H9 (cell line): ENCODE data around the gene HCN1. TPM values are rescaled to one million over a fixed set of nuclear protein-coding genes. Genes with fewer than 3 reads are reported as not detected.

Experiments used
- DNase-seq: peaks from one replicate; pipeline ENCODE4 v3.0.0-alpha.2; 2017
- H2AFZ ChIP-seq: one replicate; pipeline ENCODE4 v1.6.1; 2013; ENCODE audit warnings: mild to moderate bottlenecking, low read length, control low read depth, moderate library complexity
- H2AK5ac ChIP-seq: 2 replicates; pipeline ENCODE4 v1.6.1; 2013; ENCODE audit warnings: low read length, control low read depth, mixed read lengths; ENCODE audit not compliant: insufficient read length
- H2BK120ac ChIP-seq: one replicate; pipeline ENCODE4 v1.6.1; 2013; ENCODE audit warnings: low read depth, mild to moderate bottlenecking, low read length, control low read depth, inconsistent platforms; ENCODE audit not compliant: poor library complexity, severe bottlenecking
- H2BK12ac ChIP-seq: 2 replicates; pipeline ENCODE4 v1.6.1; 2013; ENCODE audit warnings: low read length, control low read depth, mixed read lengths, low read depth; ENCODE audit not compliant: insufficient read length
- H2BK15ac ChIP-seq: 2 replicates; pipeline ENCODE4 v1.6.1; 2013; ENCODE audit warnings: low read depth, low read length, control low read depth
- H2BK20ac ChIP-seq: one replicate; pipeline ENCODE4 v1.6.1; 2013; ENCODE audit warnings: low read depth, mild to moderate bottlenecking, low read length, control low read depth, inconsistent platforms; ENCODE audit not compliant: poor library complexity, severe bottlenecking
- H2BK5ac ChIP-seq: 2 replicates; pipeline ENCODE4 v1.6.1; 2013; ENCODE audit warnings: low read length, control low read depth, mixed read lengths; ENCODE audit not compliant: insufficient read length
- H3K14ac ChIP-seq: 2 replicates; pipeline ENCODE4 v1.6.1; 2013; ENCODE audit warnings: low read length, control low read depth; ENCODE audit not compliant: insufficient read depth
- H3K18ac ChIP-seq: 2 replicates; pipeline ENCODE4 v1.6.1; 2013; ENCODE audit warnings: low read depth, mild to moderate bottlenecking, mixed read lengths, low read length, control low read depth; ENCODE audit not compliant: insufficient read length
- H3K23ac ChIP-seq: 2 replicates; pipeline ENCODE4 v1.6.1; 2013; ENCODE audit warnings: low read length, control low read depth, mixed read lengths, low read depth; ENCODE audit not compliant: insufficient read length
- H3K23me2 ChIP-seq: 2 replicates; pipeline ENCODE4 v1.6.1; 2013; ENCODE audit warnings: low read depth, mild to moderate bottlenecking, mixed read lengths, low read length, control low read depth; ENCODE audit not compliant: insufficient read length, poor library complexity, severe bottlenecking
- H3K27ac ChIP-seq: 2 replicates; pipeline ENCODE4 v1.5.1; 2013; ENCODE audit warnings: low read length, control low read depth, mixed read lengths, low read depth; ENCODE audit not compliant: insufficient read length
- H3K27me3 ChIP-seq: 2 replicates; pipeline ENCODE4 v1.6.1; 2013; ENCODE audit warnings: low read length, control low read depth, inconsistent platforms; ENCODE audit not compliant: insufficient read depth
- H3K4ac ChIP-seq: 2 replicates; pipeline ENCODE4 v1.6.1; 2013; ENCODE audit warnings: low read depth, mild to moderate bottlenecking, control low read depth, inconsistent platforms, low read length, moderate library complexity
- H3K4me1 ChIP-seq: 2 replicates; pipeline ENCODE4 v1.6.1; 2013; ENCODE audit warnings: low read length, control low read depth, inconsistent platforms; ENCODE audit not compliant: insufficient read depth
- H3K4me2 ChIP-seq: 2 replicates; pipeline ENCODE4 v1.6.1; 2013; ENCODE audit warnings: low read length, control low read depth, mixed read lengths; ENCODE audit not compliant: insufficient read length, insufficient read depth
- H3K56ac ChIP-seq: 2 replicates; pipeline ENCODE4 v1.6.1; 2013; ENCODE audit warnings: low read depth, mild to moderate bottlenecking, mixed read lengths, low read length, control low read depth; ENCODE audit not compliant: insufficient read length
- H3K79me1 ChIP-seq: 2 replicates; pipeline ENCODE4 v1.6.1; 2013; ENCODE audit warnings: low read depth, mild to moderate bottlenecking, moderate library complexity, low read length, control low read depth, inconsistent platforms; ENCODE audit not compliant: insufficient read depth, poor library complexity, severe bottlenecking
- H3K79me2 ChIP-seq: 2 replicates; pipeline ENCODE4 v1.6.1; 2013; ENCODE audit warnings: low read length, control low read depth, inconsistent platforms; ENCODE audit not compliant: insufficient read depth
- H3K9ac ChIP-seq: 2 replicates; pipeline ENCODE4 v1.6.1; 2013; ENCODE audit warnings: low read length, control low read depth, mixed read lengths; ENCODE audit not compliant: insufficient read length; ENCODE audit errors: extremely low read depth
- H3K9me3 ChIP-seq: one replicate; pipeline ENCODE4 v1.6.1; 2013; ENCODE audit warnings: low read depth, low read length, inconsistent platforms; ENCODE audit not compliant: control insufficient read depth
- H3T11ph ChIP-seq: one replicate; pipeline ENCODE4 v1.6.1; 2013; ENCODE audit warnings: mild to moderate bottlenecking, low read length, control low read depth, inconsistent platforms
- H4K20me1 ChIP-seq: one replicate; pipeline ENCODE4 v1.6.1; 2013; ENCODE audit not compliant: control insufficient read depth, insufficient read length, insufficient read depth
- H4K5ac ChIP-seq: 2 replicates; pipeline ENCODE4 v1.6.1; 2013; ENCODE audit warnings: low read depth, mild to moderate bottlenecking, mixed read lengths, low read length, control low read depth; ENCODE audit not compliant: insufficient read length
- H4K8ac ChIP-seq: replicated peaks from 2 replicates; pipeline ENCODE4 v1.6.1; 2013; ENCODE audit warnings: low read length, control low read depth, mixed read lengths, low read depth; ENCODE audit not compliant: insufficient read length
- H4K91ac ChIP-seq: 2 replicates; pipeline ENCODE4 v1.6.1; 2013; ENCODE audit warnings: low read depth, mild to moderate bottlenecking, moderate library complexity, mixed read lengths, low read length, control low read depth; ENCODE audit not compliant: insufficient read length
- H3K27ac Mint-ChIP-seq, 3 experiments: 2 replicates in 2 of 3; 3 replicates in 1 of 3; pipeline ENCODE4 v1.8.0; 2020 to 2021; ENCODE audit warnings: mixed read lengths in 3 of 3, mild to moderate bottlenecking in 1 of 3, moderate library complexity in 1 of 3
- H3K27me3 Mint-ChIP-seq: 2 replicates; pipeline ENCODE4 v1.8.0; 2021; ENCODE audit warnings: low read depth, mild to moderate bottlenecking, moderate library complexity, mixed read lengths
- H3K36me3 Mint-ChIP-seq, 3 experiments: 2 replicates in 2 of 3; 3 replicates in 1 of 3; pipeline ENCODE4 v1.8.0; 2020 to 2021; ENCODE audit warnings: low read depth in 3 of 3, mixed read lengths in 3 of 3; ENCODE audit not compliant: insufficient read depth in 1 of 3
- H3K4me1 Mint-ChIP-seq, 2 experiments: 2 replicates each; pipeline ENCODE4 v1.8.0; 2020; ENCODE audit warnings: mixed read lengths in 2 of 2
- H3K4me3 Mint-ChIP-seq, 2 experiments: 2 replicates in 1 of 2; 3 replicates in 1 of 2; pipeline ENCODE4 v1.8.0; 2020 to 2021; ENCODE audit warnings: mild to moderate bottlenecking in 2 of 2, mixed read lengths in 2 of 2, moderate library complexity in 1 of 2
- H3K9me3 Mint-ChIP-seq, 2 experiments: 2 replicates in 1 of 2; 3 replicates in 1 of 2; pipeline ENCODE4 v1.8.0; 2020; ENCODE audit warnings: mild to moderate bottlenecking in 2 of 2, mixed read lengths in 2 of 2, moderate library complexity in 1 of 2
- CTCF ChIP-seq: fragments of 200-600 bp; sonication (generic); conservative IDR thresholded peaks from 3 replicates; pipeline ENCODE4 v1.8.0; 2021; ENCODE audit warnings: antibody characterized with exemption, mild to moderate bottlenecking
- WGBS: extraction: QIAGEN DNeasy Blood & Tissue Kit; methylation state at CpG from one replicate; pipeline ENCODE4 v1.1.7; 2013; ENCODE audit warnings: missing lambda C conversion rate, low lambda C conversion rate, mixed read lengths; ENCODE audit not compliant: insufficient read length; ENCODE audit errors: extremely low coverage; 5-methylcytosine and 5-hydroxymethylcytosine counted together
- total RNA-seq: library from RNA; stranded (reverse); gene quantifications from 2 replicates; pipeline ENCODE4 v1.2.1, GENCODE V29; 2021

The HCN1 gene
- total RNA-seq, 1 experiment from 2014 or later = 4.6 TPM

- Histone ChIP-seq H2BK5ac (no peak overlapping the region), H2BK20ac (no peak overlapping the region), H2AK5ac (no peak overlapping the region), H3K4ac (no peak overlapping the region), H3K18ac (no peak overlapping the region), H3K23ac (no peak overlapping the region), H2AFZ (no peak overlapping the region), H3K27me3 (no peaks in the 10 kb centered on the region), H2BK120ac (no peak overlapping the region), H2BK15ac (no peak overlapping the region; the same call in 1 of the 2 replicates), H4K20me1 (no peaks in the 10 kb centered on the region), H3K4me2 (no peak overlapping the region), H3K9ac (no peak overlapping the region), H3K27ac (no peak overlapping the region), H3K79me2 (no peaks in the 10 kb centered on the region), H3K9me3 (no peaks in the 10 kb centered on the region), H3K14ac (no peak overlapping the region), H3T11ph (no peak overlapping the region), H2BK12ac (no peak overlapping the region), H3K79me1 (no peaks in the 10 kb centered on the region), H4K8ac (no peak overlapping the region), H3K23me2 (no peaks in the 10 kb centered on the region), H3K56ac (no peak overlapping the region), H4K91ac (no peak overlapping the region), H3K4me1 (no peaks in the 10 kb centered on the region), H4K5ac (peak overlapping the region; percentile 85)
- Mint-ChIP-seq H3K27me3 (no peaks in the 10 kb centered on the region), H3K4me1 (peaks cover 11 to 15% of the 10 kb centered on the region in 2 experiments), H3K36me3 (no peaks in the 10 kb centered on the region), H3K27ac (peak overlapping the region in 1 of 3 experiments; percentile 79; a peak in 1 of 7 replicates), H3K9me3 (no peaks in the 10 kb centered on the region), H3K4me3 (no peak overlapping the region)
- no CpG with 5 or more reads among the region's 1 CpG for WGBS
- no peak for TF ChIP-seq CTCF
- DNase-seq = peak; percentile 29
Measured at GRCh38 chr5:45399041-45399440, 297.1 kb downstream of the HCN1 start.
